GM19239 (cell line): ENCODE measurements around the gene CYP11A1.

Source experiments
- DNase-seq: peaks from one replicate; pipeline ENCODE4 v3.0.0; 2011; ENCODE audit warnings: low spot score; ENCODE audit not compliant: insufficient read length
- FAIRE-seq: peaks from 2 replicates; lab custom pipeline; 2011; peaks lifted over from hg19 to GRCh38; lab: Jason Lieb, UNC

Gene CYP11A1

GRCh38 chr15:74402337-74402841 lies 34.9 kb upstream of the CYP11A1 start:
- FAIRE-seq (no peak), DNase-seq (no peak)

GRCh38 chr15:74400915-74401757 lies 33.7 kb upstream of the CYP11A1 start:
- peak; percentile 93 for FAIRE-seq
- no peak for DNase-seq

GRCh38 chr15:74400313-74400860 lies 32.9 kb upstream of the CYP11A1 start:
- FAIRE-seq (no peak), DNase-seq (no peak)

- FAIRE-seq = peak; percentile 87
- no peak for DNase-seq
Observed at GRCh38 chr15:74399511-74400312, 32.3 kb upstream of the CYP11A1 start.

GRCh38 chr15:74399100-74399499 lies 31.7 kb upstream of the CYP11A1 start:
- FAIRE-seq (no peak), DNase-seq (no peak)

GRCh38 chr15:74398183-74398582 lies 30.7 kb upstream of the CYP11A1 start:
- DNase-seq (no peak), FAIRE-seq (peak; percentile 66)

GRCh38 chr15:74397239-74398068 lies 30.0 kb upstream of the CYP11A1 start:
- peak; percentile 97 for FAIRE-seq

GRCh38 chr15:74396445-74397238 lies 29.2 kb upstream of the CYP11A1 start:
- DNase-seq = peak; percentile 57
- peak; percentile 96 for FAIRE-seq

More at GRCh38 chr15:74397239-74398068, 30.0 kb upstream of the CYP11A1 start:
- DNase-seq = no peak

- FAIRE-seq (no peak), DNase-seq (no peak)
Observed at GRCh38 chr15:74396146-74396438, 28.6 kb upstream of the CYP11A1 start.

GRCh38 chr15:74395319-74396145 lies 28.1 kb upstream of the CYP11A1 start:
- FAIRE-seq = no peak
- DNase-seq = no peak

- peak; percentile 66 for FAIRE-seq
Observed at GRCh38 chr15:74394090-74394846, 26.8 kb upstream of the CYP11A1 start.

GRCh38 chr15:74393423-74393822 lies 26.0 kb upstream of the CYP11A1 start:
- FAIRE-seq (no peak), DNase-seq (no peak)

More at GRCh38 chr15:74394090-74394846, 26.8 kb upstream of the CYP11A1 start:
- no peak for DNase-seq

GRCh38 chr15:74392902-74393301 lies 25.5 kb upstream of the CYP11A1 start:
- FAIRE-seq = no peak
- no peak for DNase-seq

- DNase-seq = no peak
Observed at GRCh38 chr15:74392451-74392830, 25.0 kb upstream of the CYP11A1 start.

GRCh38 chr15:74391582-74392450 lies 24.4 kb upstream of the CYP11A1 start:
- no peak for FAIRE-seq
- no peak for DNase-seq

More at GRCh38 chr15:74392451-74392830, 25.0 kb upstream of the CYP11A1 start:
- no peak for FAIRE-seq

- FAIRE-seq (peak; percentile 51), DNase-seq (no peak)
Observed at GRCh38 chr15:74390647-74391288, 23.3 kb upstream of the CYP11A1 start.
